OCI-LY1 (cell line): ENCODE measurements around the gene ZNF629.

ENCODE experiments used
- H2AFZ ChIP-seq: fragments of 200-600 bp; sonication (generic), shearing (Covaris generic); 2 replicates; pipeline ENCODE4 v1.6.0; 2014; ENCODE audit warnings: antibody characterized with exemption, mild to moderate bottlenecking, low read length
- H3F3A ChIP-seq: fragments of 200-600 bp; sonication (generic), shearing (Covaris generic); 2 replicates; pipeline ENCODE4 v1.6.0; 2014; ENCODE audit warnings: mild to moderate bottlenecking, antibody characterized with exemption, low read length, moderate library complexity; ENCODE audit not compliant: insufficient read depth
- H3K27ac ChIP-seq: fragments of 200-600 bp; sonication (generic); 2 replicates; pipeline ENCODE4 v1.5.1; 2014; ENCODE audit warnings: low read length, mixed run types, mild to moderate bottlenecking, low read depth; ENCODE audit not compliant: poor library complexity, severe bottlenecking
- H3K27me3 ChIP-seq: fragments of 200-600 bp; sonication (generic); 2 replicates; pipeline ENCODE4 v1.6.0; 2014; ENCODE audit warnings: antibody characterized with exemption, mild to moderate bottlenecking, low read length, moderate library complexity; ENCODE audit not compliant: insufficient read depth
- H3K36me3 ChIP-seq: fragments of 200-600 bp; sonication (generic); 2 replicates; pipeline ENCODE4 v1.6.1; 2014; ENCODE audit warnings: mild to moderate bottlenecking, antibody characterized with exemption, low read length, moderate library complexity, mixed read lengths; ENCODE audit not compliant: insufficient read depth
- H3K4me1 ChIP-seq: fragments of 200-600 bp; sonication (generic); 2 replicates; pipeline ENCODE4 v1.5.1; 2014; ENCODE audit warnings: mild to moderate bottlenecking, low read length, moderate library complexity; ENCODE audit not compliant: insufficient read depth, severe bottlenecking
- H3K4me2 ChIP-seq: fragments of 200-600 bp; sonication (generic), shearing (Covaris generic); 2 replicates; pipeline ENCODE4 v1.6.1; 2014; ENCODE audit warnings: low read length
- H3K4me3 ChIP-seq: fragments of 200-600 bp; sonication (generic); 2 replicates; pipeline ENCODE4 v1.5.1; 2014; ENCODE audit warnings: low read length, low read depth, mild to moderate bottlenecking, mixed read lengths; ENCODE audit not compliant: poor library complexity, severe bottlenecking
- H3K79me2 ChIP-seq: fragments of 200-600 bp; shearing (Covaris generic); 2 replicates; pipeline ENCODE4 v1.6.1; 2016; ENCODE audit warnings: mixed run types, low read length, mixed read lengths; ENCODE audit not compliant: insufficient read depth
- H3K9ac ChIP-seq: fragments of 200-600 bp; sonication (generic), shearing (Covaris generic); 2 replicates; pipeline ENCODE4 v1.6.1; 2014; ENCODE audit warnings: mild to moderate bottlenecking, low read length, mixed read lengths
- H3K9me2 ChIP-seq: fragments of 200-600 bp; sonication (generic), shearing (Covaris generic); 2 replicates; pipeline ENCODE4 v1.6.1; 2014; ENCODE audit warnings: low read depth, mild to moderate bottlenecking, low read length, mixed read lengths
- H3K9me3 ChIP-seq: fragments of 200-600 bp; shearing (Covaris generic); 2 replicates; pipeline ENCODE4 v1.6.1; 2014; ENCODE audit warnings: low read length, mixed read lengths
- H4K20me1 ChIP-seq: fragments of 200-600 bp; sonication (generic), shearing (Covaris generic); 2 replicates; pipeline ENCODE4 v1.6.0; 2016; ENCODE audit warnings: mild to moderate bottlenecking, low read length; ENCODE audit not compliant: insufficient read depth
- CTCF ChIP-seq: fragments of 200-600 bp; sonication (generic), shearing (Covaris generic); IDR thresholded peaks from 2 replicates; pipeline ENCODE4 v1.5.1; 2017; ENCODE audit warnings: mild to moderate bottlenecking, antibody characterized with exemption, low read length, moderate library complexity, mixed read lengths
- EZH2 ChIP-seq: fragments of 200-600 bp; sonication (generic), shearing (Covaris generic); IDR thresholded peaks from 2 replicates; pipeline ENCODE4 v1.8.0; 2017; ENCODE audit warnings: borderline replicate concordance, mixed run types, mild to moderate bottlenecking, antibody characterized with exemption, low read length, moderate library complexity, mixed read lengths

The ZNF629 gene

GRCh38 chr16:30782486-30783279 lies 4.3 kb downstream of the ZNF629 start:
- Histone ChIP-seq H4K20me1 (no peaks in the 10 kb centered on the region), H3K4me2 (no peak overlapping the region), H3K9me3 (no peaks in the 10 kb centered on the region), H3K4me3 (no peak overlapping the region), H3K9ac (no peak overlapping the region), H3K27ac (no peak overlapping the region), H3K9me2 (no peaks in the 10 kb centered on the region), H2AFZ (no peak overlapping the region), H3K79me2 (no peaks in the 10 kb centered on the region), H3K27me3 (0 out of 2 replicates have a peak, but pooled peaks cover 6% of the 10 kb centered on the region), H3K4me1 (no peaks in the 10 kb centered on the region), H3F3A (no peaks in the 10 kb centered on the region), H3K36me3 (no peaks in the 10 kb centered on the region)
- TF ChIP-seq EZH2 (no peak), CTCF (no peak)

- H3K36me3 ChIP-seq, result no peaks in the 10 kb centered on the region
- H3K4me2 ChIP-seq, result no peak overlapping the region
Measured at GRCh38 chr16:30780549-30780948, 6.5 kb downstream of the ZNF629 start.

GRCh38 chr16:30780021-30780420 lies 7.0 kb downstream of the ZNF629 start:
- no peaks in the 10 kb centered on the region for H3F3A ChIP-seq
- peaks cover 3% of the 10 kb centered on the region; the same call in 1 of the 2 replicates for H3K36me3 ChIP-seq
- H3K27ac ChIP-seq, result no peak overlapping the region
- H3K9ac ChIP-seq, result no peak overlapping the region
- H3K79me2 ChIP-seq, result no peaks in the 10 kb centered on the region
- no peak overlapping the region for H3K4me2 ChIP-seq
- H3K9me3 ChIP-seq, result no peaks in the 10 kb centered on the region
- H3K27me3 ChIP-seq, result 0 out of 2 replicates have a peak, but pooled peaks cover 3% of the 10 kb centered on the region
- H3K4me1 ChIP-seq, result no peaks in the 10 kb centered on the region
- no peak overlapping the region for H3K4me3 ChIP-seq
- no peaks in the 10 kb centered on the region for H4K20me1 ChIP-seq
- TF ChIP-seq EZH2, result no peak
- no peak for TF ChIP-seq CTCF
- H3K9me2 ChIP-seq, result no peaks in the 10 kb centered on the region
- no peak overlapping the region for H2AFZ ChIP-seq

More at GRCh38 chr16:30780549-30780948, 6.5 kb downstream of the ZNF629 start:
- Histone ChIP-seq H3K79me2 (no peaks in the 10 kb centered on the region), H3K27me3 (0 out of 2 replicates have a peak, but pooled peaks cover 6% of the 10 kb centered on the region), H3F3A (no peaks in the 10 kb centered on the region), H3K27ac (no peak overlapping the region), H3K9me2 (no peaks in the 10 kb centered on the region), H3K4me3 (no peak overlapping the region), H3K9me3 (no peaks in the 10 kb centered on the region), H2AFZ (no peak overlapping the region), H4K20me1 (no peaks in the 10 kb centered on the region), H3K4me1 (no peaks in the 10 kb centered on the region), H3K9ac (no peak overlapping the region)
- TF ChIP-seq CTCF (no peak), EZH2 (no peak)
